H9 (cell line): Measurements from ENCODE around the gene MMP25. TPM values are rescaled to one million over a fixed set of nuclear protein-coding genes. Genes with fewer than 3 reads are reported as not detected.

Source experiments
- DNase-seq: peaks from one replicate; pipeline ENCODE4 v3.0.0-alpha.2; 2017
- H2AFZ ChIP-seq: one replicate; pipeline ENCODE4 v1.6.1; 2013; ENCODE audit warnings: mild to moderate bottlenecking, low read length, control low read depth, moderate library complexity
- H2AK5ac ChIP-seq: 2 replicates; pipeline ENCODE4 v1.6.1; 2013; ENCODE audit warnings: low read length, control low read depth, mixed read lengths; ENCODE audit not compliant: insufficient read length
- H2BK120ac ChIP-seq: one replicate; pipeline ENCODE4 v1.6.1; 2013; ENCODE audit warnings: low read depth, mild to moderate bottlenecking, low read length, control low read depth, inconsistent platforms; ENCODE audit not compliant: poor library complexity, severe bottlenecking
- H2BK12ac ChIP-seq: 2 replicates; pipeline ENCODE4 v1.6.1; 2013; ENCODE audit warnings: low read length, control low read depth, mixed read lengths, low read depth; ENCODE audit not compliant: insufficient read length
- H2BK15ac ChIP-seq: 2 replicates; pipeline ENCODE4 v1.6.1; 2013; ENCODE audit warnings: low read depth, low read length, control low read depth
- H2BK20ac ChIP-seq: one replicate; pipeline ENCODE4 v1.6.1; 2013; ENCODE audit warnings: low read depth, mild to moderate bottlenecking, low read length, control low read depth, inconsistent platforms; ENCODE audit not compliant: poor library complexity, severe bottlenecking
- H2BK5ac ChIP-seq: 2 replicates; pipeline ENCODE4 v1.6.1; 2013; ENCODE audit warnings: low read length, control low read depth, mixed read lengths; ENCODE audit not compliant: insufficient read length
- H3K14ac ChIP-seq: 2 replicates; pipeline ENCODE4 v1.6.1; 2013; ENCODE audit warnings: low read length, control low read depth; ENCODE audit not compliant: insufficient read depth
- H3K18ac ChIP-seq: 2 replicates; pipeline ENCODE4 v1.6.1; 2013; ENCODE audit warnings: low read depth, mild to moderate bottlenecking, mixed read lengths, low read length, control low read depth; ENCODE audit not compliant: insufficient read length
- H3K23ac ChIP-seq: 2 replicates; pipeline ENCODE4 v1.6.1; 2013; ENCODE audit warnings: low read length, control low read depth, mixed read lengths, low read depth; ENCODE audit not compliant: insufficient read length
- H3K23me2 ChIP-seq: 2 replicates; pipeline ENCODE4 v1.6.1; 2013; ENCODE audit warnings: low read depth, mild to moderate bottlenecking, mixed read lengths, low read length, control low read depth; ENCODE audit not compliant: insufficient read length, poor library complexity, severe bottlenecking
- H3K27ac ChIP-seq: 2 replicates; pipeline ENCODE4 v1.5.1; 2013; ENCODE audit warnings: low read length, control low read depth, mixed read lengths, low read depth; ENCODE audit not compliant: insufficient read length
- H3K27me3 ChIP-seq: 2 replicates; pipeline ENCODE4 v1.6.1; 2013; ENCODE audit warnings: low read length, control low read depth, inconsistent platforms; ENCODE audit not compliant: insufficient read depth
- H3K4ac ChIP-seq: 2 replicates; pipeline ENCODE4 v1.6.1; 2013; ENCODE audit warnings: low read depth, mild to moderate bottlenecking, control low read depth, inconsistent platforms, low read length, moderate library complexity
- H3K4me1 ChIP-seq: 2 replicates; pipeline ENCODE4 v1.6.1; 2013; ENCODE audit warnings: low read length, control low read depth, inconsistent platforms; ENCODE audit not compliant: insufficient read depth
- H3K4me2 ChIP-seq: 2 replicates; pipeline ENCODE4 v1.6.1; 2013; ENCODE audit warnings: low read length, control low read depth, mixed read lengths; ENCODE audit not compliant: insufficient read length, insufficient read depth
- H3K56ac ChIP-seq: 2 replicates; pipeline ENCODE4 v1.6.1; 2013; ENCODE audit warnings: low read depth, mild to moderate bottlenecking, mixed read lengths, low read length, control low read depth; ENCODE audit not compliant: insufficient read length
- H3K79me1 ChIP-seq: 2 replicates; pipeline ENCODE4 v1.6.1; 2013; ENCODE audit warnings: low read depth, mild to moderate bottlenecking, moderate library complexity, low read length, control low read depth, inconsistent platforms; ENCODE audit not compliant: insufficient read depth, poor library complexity, severe bottlenecking
- H3K79me2 ChIP-seq: 2 replicates; pipeline ENCODE4 v1.6.1; 2013; ENCODE audit warnings: low read length, control low read depth, inconsistent platforms; ENCODE audit not compliant: insufficient read depth
- H3K9ac ChIP-seq: 2 replicates; pipeline ENCODE4 v1.6.1; 2013; ENCODE audit warnings: low read length, control low read depth, mixed read lengths; ENCODE audit not compliant: insufficient read length; ENCODE audit errors: extremely low read depth
- H3K9me3 ChIP-seq: one replicate; pipeline ENCODE4 v1.6.1; 2013; ENCODE audit warnings: low read depth, low read length, inconsistent platforms; ENCODE audit not compliant: control insufficient read depth
- H3T11ph ChIP-seq: one replicate; pipeline ENCODE4 v1.6.1; 2013; ENCODE audit warnings: mild to moderate bottlenecking, low read length, control low read depth, inconsistent platforms
- H4K20me1 ChIP-seq: one replicate; pipeline ENCODE4 v1.6.1; 2013; ENCODE audit not compliant: control insufficient read depth, insufficient read length, insufficient read depth
- H4K5ac ChIP-seq: 2 replicates; pipeline ENCODE4 v1.6.1; 2013; ENCODE audit warnings: low read depth, mild to moderate bottlenecking, mixed read lengths, low read length, control low read depth; ENCODE audit not compliant: insufficient read length
- H4K8ac ChIP-seq: replicated peaks from 2 replicates; pipeline ENCODE4 v1.6.1; 2013; ENCODE audit warnings: low read length, control low read depth, mixed read lengths, low read depth; ENCODE audit not compliant: insufficient read length
- H4K91ac ChIP-seq: 2 replicates; pipeline ENCODE4 v1.6.1; 2013; ENCODE audit warnings: low read depth, mild to moderate bottlenecking, moderate library complexity, mixed read lengths, low read length, control low read depth; ENCODE audit not compliant: insufficient read length
- H3K27ac Mint-ChIP-seq, 3 experiments: 2 replicates in 2 of 3; 3 replicates in 1 of 3; pipeline ENCODE4 v1.8.0; 2020 to 2021; ENCODE audit warnings: mixed read lengths in 3 of 3, mild to moderate bottlenecking in 1 of 3, moderate library complexity in 1 of 3
- H3K27me3 Mint-ChIP-seq: 2 replicates; pipeline ENCODE4 v1.8.0; 2021; ENCODE audit warnings: low read depth, mild to moderate bottlenecking, moderate library complexity, mixed read lengths
- H3K36me3 Mint-ChIP-seq, 3 experiments: 2 replicates in 2 of 3; 3 replicates in 1 of 3; pipeline ENCODE4 v1.8.0; 2020 to 2021; ENCODE audit warnings: low read depth in 3 of 3, mixed read lengths in 3 of 3; ENCODE audit not compliant: insufficient read depth in 1 of 3
- H3K4me1 Mint-ChIP-seq, 2 experiments: 2 replicates each; pipeline ENCODE4 v1.8.0; 2020; ENCODE audit warnings: mixed read lengths in 2 of 2
- H3K4me3 Mint-ChIP-seq, 2 experiments: 2 replicates in 1 of 2; 3 replicates in 1 of 2; pipeline ENCODE4 v1.8.0; 2020 to 2021; ENCODE audit warnings: mild to moderate bottlenecking in 2 of 2, mixed read lengths in 2 of 2, moderate library complexity in 1 of 2
- H3K9me3 Mint-ChIP-seq, 2 experiments: 2 replicates in 1 of 2; 3 replicates in 1 of 2; pipeline ENCODE4 v1.8.0; 2020; ENCODE audit warnings: mild to moderate bottlenecking in 2 of 2, mixed read lengths in 2 of 2, moderate library complexity in 1 of 2
- CTCF ChIP-seq: fragments of 200-600 bp; sonication (generic); conservative IDR thresholded peaks from 3 replicates; pipeline ENCODE4 v1.8.0; 2021; ENCODE audit warnings: antibody characterized with exemption, mild to moderate bottlenecking
- WGBS: extraction: QIAGEN DNeasy Blood & Tissue Kit; methylation state at CpG from one replicate; pipeline ENCODE4 v1.1.7; 2013; ENCODE audit warnings: missing lambda C conversion rate, low lambda C conversion rate, mixed read lengths; ENCODE audit not compliant: insufficient read length; ENCODE audit errors: extremely low coverage; 5-methylcytosine and 5-hydroxymethylcytosine counted together
- total RNA-seq: library from RNA; stranded (reverse); gene quantifications from 2 replicates; pipeline ENCODE4 v1.2.1, GENCODE V29; 2021

MMP25 gene
- total RNA-seq, 1 experiment from 2014 or later: 13.5 TPM

DNA sequence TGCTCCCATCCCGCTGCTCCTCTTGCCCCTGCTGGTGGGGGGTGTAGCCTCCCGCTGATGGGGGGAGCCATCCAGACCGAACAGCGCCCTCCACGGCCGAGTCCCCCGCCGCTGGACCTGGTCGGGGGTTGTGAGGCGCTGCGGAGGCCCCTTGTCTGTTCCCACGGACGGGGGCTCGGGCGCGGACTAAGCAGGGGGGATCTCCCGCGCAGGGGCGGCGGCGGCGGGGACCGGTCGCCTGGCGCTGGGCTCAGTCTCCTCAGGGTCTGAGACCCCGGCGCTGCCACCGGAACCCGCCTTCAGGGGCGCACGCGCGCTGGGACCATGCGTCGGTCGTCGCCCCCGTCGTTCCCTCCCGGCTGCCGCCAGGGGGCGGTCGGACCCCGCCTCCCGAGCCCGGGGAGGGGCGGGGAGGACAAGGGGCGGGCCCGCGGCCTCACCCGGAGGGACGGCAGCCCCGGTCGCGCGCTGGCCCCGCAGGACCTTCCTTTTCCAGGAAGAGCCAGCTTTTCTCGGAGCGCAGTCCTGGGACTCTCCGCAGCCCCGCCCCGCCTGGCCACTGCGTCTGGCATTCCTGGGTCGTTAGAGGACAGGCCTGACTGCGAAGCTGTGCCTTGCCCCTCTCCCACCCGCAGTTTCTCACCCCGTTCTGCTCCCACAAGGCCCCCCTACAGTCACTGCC, 12.8 kb downstream of the MMP25 start:
- Histone ChIP-seq H3K4me2 (peak overlapping the region; percentile 58), H2BK5ac (no peak overlapping the region), H3K23ac (no peak overlapping the region), H3K4me1 (no peaks in the 10 kb centered on the region), H3K56ac (no peak overlapping the region), H3K79me1 (no peaks in the 10 kb centered on the region), H2AK5ac (no peak overlapping the region), H3K79me2 (no peaks in the 10 kb centered on the region), H3K18ac (peak overlapping the region; percentile 1), H3K27me3 (no peaks in the 10 kb centered on the region), H3K14ac (peak overlapping the region; percentile 7; the same call in 1 of the 2 replicates), H2AFZ (no peak overlapping the region), H3K9ac (no peak overlapping the region), H3K23me2 (peaks cover 14% of the 10 kb centered on the region), H4K5ac (no peak overlapping the region), H2BK12ac (no peak overlapping the region), H3K9me3 (no peaks in the 10 kb centered on the region), H2BK120ac (no peak overlapping the region), H4K20me1 (no peaks in the 10 kb centered on the region), H3K4ac (no peak overlapping the region), H3K27ac (no peak overlapping the region), H2BK20ac (no peak overlapping the region), H3T11ph (no peak overlapping the region), H4K8ac (no peak overlapping the region), H4K91ac (no peak overlapping the region), H2BK15ac (no peak overlapping the region)
- peak; percentile 92 for TF ChIP-seq CTCF
- Mint-ChIP-seq H3K27ac (peak overlapping the region in 2 of 3 experiments; percentile 53 to 61; a peak in 2 of 7 replicates), H3K27me3 (peaks cover 32% of the 10 kb centered on the region), H3K9me3 (no peaks in the 10 kb centered on the region; a peak in 2 of 5 replicates), H3K4me3 (peak overlapping the region; percentile 75 to 83), H3K36me3 (peaks cover 6 to 16% (median 9%) of the 10 kb centered on the region in 3 experiments; a peak in 6 of 7 replicates), H3K4me1 (peaks cover 28 to 39% of the 10 kb centered on the region in 2 experiments)
- DNase-seq: peak; percentile 92
- no CpG with 5 or more reads among the region's 67 CpGs for WGBS
